ENCODE data around the gene NXPH1.

- TF ChIP-seq CTCF (IDR thresholded peaks at IDR 0.05) = no peak
- no peak for TF ChIP-seq EZH2phosphoT487 (IDR thresholded peaks at IDR 0.05)
- TF ChIP-seq EZH2 (IDR thresholded peaks at IDR 0.05) = no peak
Observed at GRCh38 chr7:8567626-8568025, 134.2 kb downstream of the NXPH1 start.
